IMR-90 (cell line): Measurements from ENCODE around the gene DNAJC28. TPM values are rescaled to one million over a fixed set of nuclear protein-coding genes. Genes with fewer than 3 reads are reported as not detected.
A peak's percentile ranks its signal among the peaks of the same experiment; 100 is the strongest.
"Not testable (repeated sequence)": the region's sequence is repeated elsewhere in the genome, so short reads cannot be mapped to it uniquely, and the experiment has no call there.

Experiments
- ATAC-seq: fragments of 200-7000 bp; cut with Tn5 transposase; 2 replicates; pipeline ENCODE4 v1.9.1; 2020; ENCODE audit warnings: low read depth, mild to moderate bottlenecking, moderate library complexity
- BruUV-seq: library from RNA; stranded (reverse); fragments of 400-500 nt; replicated peaks from 2 replicates; lab custom pipeline; 2021; lab: Mats Ljungman, UMichigan
- CTCF ChIA-PET: fragments of 300-600 bp; formaldehyde crosslinking; extraction: SDS; loops from one replicate; lab custom pipeline; 2021; ENCODE audit warnings: antibody characterized with exemption; lab: Yijun Ruan, JAX
- POLR2A ChIA-PET: fragments of 300-600 bp; sonication (Branson Sonifier 250); formaldehyde crosslinking; loops from one replicate; lab custom pipeline; 2022; ENCODE audit warnings: antibody characterized with exemption; ENCODE audit not compliant: unreplicated experiment; lab: Charles Lee
- DNase-seq: peaks from one replicate; pipeline ENCODE4 v3.0.0; 2013
- H2AFZ ChIP-seq: replicated peaks from 2 replicates; pipeline ENCODE3; 2013; ENCODE audit warnings: low read length, mild to moderate bottlenecking; ENCODE audit not compliant: poor library complexity
- H2AK5ac ChIP-seq: 2 replicates; pipeline ENCODE4 v1.6.1; 2013; ENCODE audit warnings: low read depth, low read length, inconsistent platforms
- H2AK9ac ChIP-seq: replicated peaks from 2 replicates; pipeline ENCODE3; 2013; ENCODE audit warnings: mild to moderate bottlenecking, low read depth, low read length, moderate library complexity; ENCODE audit not compliant: poor library complexity
- H2BK120ac ChIP-seq: 2 replicates; pipeline ENCODE4 v1.6.1; 2013; ENCODE audit warnings: low read depth, low read length, inconsistent platforms
- H2BK15ac ChIP-seq: 3 replicates; pipeline ENCODE4 v1.6.1; 2013; ENCODE audit warnings: low read depth, low read length, inconsistent platforms
- H2BK20ac ChIP-seq: 2 replicates; pipeline ENCODE4 v1.6.1; 2013; ENCODE audit warnings: low read depth, mild to moderate bottlenecking, inconsistent platforms, low read length, moderate library complexity
- H2BK5ac ChIP-seq: 2 replicates; pipeline ENCODE4 v1.6.1; 2013; ENCODE audit warnings: mild to moderate bottlenecking, low read depth, low read length, inconsistent platforms; ENCODE audit not compliant: poor library complexity, severe bottlenecking
- H3K14ac ChIP-seq: replicated peaks from 2 replicates; pipeline ENCODE4 v1.6.1; 2013; ENCODE audit warnings: low read depth, low read length, inconsistent platforms
- H3K18ac ChIP-seq: 2 replicates; pipeline ENCODE4 v1.6.1; 2013; ENCODE audit warnings: low read depth, low read length, control low read depth
- H3K23ac ChIP-seq: 2 replicates; pipeline ENCODE4 v1.6.1; 2013; ENCODE audit warnings: low read depth, low read length, inconsistent platforms
- H3K27ac ChIP-seq: 2 replicates; pipeline ENCODE4 v1.5.1; 2013; ENCODE audit warnings: mild to moderate bottlenecking, control low read depth, low read length; ENCODE audit not compliant: insufficient read depth
- H3K27me3 ChIP-seq: 2 replicates; pipeline ENCODE4 v1.6.1; 2013; ENCODE audit warnings: low read length; ENCODE audit not compliant: control insufficient read depth, insufficient read depth
- H3K36me3 ChIP-seq: 2 replicates; pipeline ENCODE4 v1.6.1; 2013; ENCODE audit warnings: low read length, mixed read lengths; ENCODE audit not compliant: control insufficient read depth, insufficient read depth
- H3K4ac ChIP-seq: 2 replicates; pipeline ENCODE4 v1.6.1; 2013; ENCODE audit warnings: low read depth, low read length, inconsistent platforms
- H3K4me1 ChIP-seq: 2 replicates; pipeline ENCODE4 v1.6.1; 2013; ENCODE audit warnings: low read length, mixed read lengths; ENCODE audit not compliant: control insufficient read depth, insufficient read depth
- H3K4me2 ChIP-seq: 2 replicates; pipeline ENCODE4 v1.6.1; 2013; ENCODE audit warnings: low read depth, mild to moderate bottlenecking, control low read depth, low read length, moderate library complexity
- H3K4me3 ChIP-seq: 2 replicates; pipeline ENCODE4 v1.5.1; 2013; ENCODE audit warnings: low read depth, mild to moderate bottlenecking, control low read depth, low read length, moderate library complexity; ENCODE audit not compliant: insufficient read depth
- H3K56ac ChIP-seq: 2 replicates; pipeline ENCODE4 v1.6.1; 2013; ENCODE audit warnings: low read length, inconsistent platforms; ENCODE audit not compliant: insufficient read depth; ENCODE audit errors: extremely low read depth
- H3K79me1 ChIP-seq, 2 experiments: 2 replicates each; pipeline ENCODE4 v1.6.1; 2013; ENCODE audit warnings: low read length in 2 of 2, inconsistent platforms in 1 of 2, low read depth in 1 of 2
- H3K9ac ChIP-seq: 2 replicates; pipeline ENCODE4 v1.6.1; 2013; ENCODE audit warnings: low read depth, low read length, control low read depth
- H3K9me1 ChIP-seq: 2 replicates; pipeline ENCODE4 v1.6.1; 2013; ENCODE audit warnings: low read length, inconsistent platforms; ENCODE audit not compliant: insufficient read depth
- H3K9me3 ChIP-seq: 2 replicates; pipeline ENCODE4 v1.6.1; 2013; ENCODE audit warnings: low read length; ENCODE audit not compliant: control insufficient read depth, insufficient read depth
- H4K20me1 ChIP-seq: 2 replicates; pipeline ENCODE4 v1.6.1; 2013; ENCODE audit warnings: low read length, inconsistent platforms; ENCODE audit not compliant: insufficient read depth
- H4K5ac ChIP-seq: 2 replicates; pipeline ENCODE4 v1.6.1; 2013; ENCODE audit warnings: mild to moderate bottlenecking, low read depth, low read length, control low read depth
- H4K8ac ChIP-seq, 2 experiments: 2 replicates each; pipeline ENCODE4 v1.6.1; 2013; ENCODE audit warnings: low read depth in 2 of 2, low read length in 2 of 2, control low read depth in 1 of 2, inconsistent platforms in 1 of 2
- H4K91ac ChIP-seq: 2 replicates; pipeline ENCODE4 v1.6.1; 2013; ENCODE audit warnings: low read depth, low read length, inconsistent platforms; ENCODE audit not compliant: insufficient read depth
- CEBPB ChIP-seq: IDR thresholded peaks from 2 replicates; pipeline ENCODE4 v1.6.1; 2012; ENCODE audit warnings: low read depth, low read length, improper control_type of control experiment
- CHD1 ChIP-seq: IDR thresholded peaks from 2 replicates; pipeline ENCODE4 v1.6.1; 2012; ENCODE audit warnings: low read depth, low read length, improper control_type of control experiment
- ELK1 ChIP-seq: fragments of 150-350 bp; IDR thresholded peaks from 2 replicates; pipeline ENCODE4 v1.6.1; 2016; ENCODE audit warnings: low read depth, mild to moderate bottlenecking, low read length, moderate library complexity, borderline replicate concordance
- POLR2A ChIP-seq: IDR thresholded peaks from 2 replicates; pipeline ENCODE4 v1.6.1; 2012; ENCODE audit warnings: mild to moderate bottlenecking, low read depth, low read length
- RCOR1 ChIP-seq: IDR thresholded peaks from 2 replicates; pipeline ENCODE4 v1.6.1; 2012; ENCODE audit warnings: mild to moderate bottlenecking, low read length, improper control_type of control experiment; ENCODE audit not compliant: insufficient replicate concordance
- RFX5 ChIP-seq: IDR thresholded peaks from 2 replicates; pipeline ENCODE4 v1.8.0; 2012; ENCODE audit warnings: low read depth, mild to moderate bottlenecking, low read length, moderate library complexity
- USF2 ChIP-seq: fragments of 150-350 bp; IDR thresholded peaks from 2 replicates; pipeline ENCODE4 v1.6.1; 2017; ENCODE audit warnings: mild to moderate bottlenecking, antibody characterized with exemption, low read length, low read depth
- WGBS, 2 experiments: methylation state at CpG; one replicate each; pipeline versions ENCODE4 v1.1.5 to v1.1.7; 2013; ENCODE audit warnings: missing lambda C conversion rate in 2 of 2; ENCODE audit not compliant: insufficient read length in 1 of 2; ENCODE audit errors: extremely low coverage in 2 of 2; 5-methylcytosine and 5-hydroxymethylcytosine counted together
- dilution Hi-C: fragments of 300-500 bp; cut with HindIII; formaldehyde crosslinking; loops from one replicate; pipeline ENCODE4 v1.14.3; 2018; ENCODE audit warnings: low sequenced_read_pairs; ENCODE audit not compliant: unreplicated experiment
- in situ Hi-C: fragments of 300-500 bp; cut with MboI; formaldehyde crosslinking; loops from 3 replicates; pipeline ENCODE4 v1.14.3; 2019; ENCODE audit warnings: low sequenced_read_pairs, inconsistent platforms, mixed read lengths
- intact Hi-C: fragments of 100-400 bp; cut with micrococcal nuclease; formaldehyde crosslinking; loops from 2 replicates; pipeline ENCODE4 v1.10.0; 2022
- polyA plus RNA-seq, 3 experiments: library from polyadenylated mRNA; depleted of rRNA; stranded (reverse); fragments of >200 nt; gene quantifications; 2 replicates each; pipeline ENCODE4 v1.2.3, GENCODE V29; 2012; ENCODE audit warnings: low replicate concordance in 1 of 3
- total RNA-seq: library from RNA; depleted of rRNA; stranded (reverse); fragments of >200 nt; gene quantifications from 2 replicates; pipeline ENCODE4 v1.2.3, GENCODE V29; 2012

DNAJC28 gene
- total and polyA plus RNA-seq, 2 of the 4 experiments (the other 2 are of a cell fraction) = 0.54 to 0.65 TPM

- ATAC-seq = no peak
- Histone ChIP-seq H3K4me1 (peaks cover 3% of the 10 kb centered on the region), H2BK15ac (no peak overlapping the region), H4K91ac (no peak overlapping the region), H2AK9ac (no peak overlapping the region), H3K9ac (no peak overlapping the region), H2BK120ac (no peak overlapping the region), H3K14ac (no peak overlapping the region), H3K23ac (no peak overlapping the region), H3K9me3 (no peaks in the 10 kb centered on the region), H3K79me1 (no peaks in the 10 kb centered on the region; a peak in 1 of 4 replicates), H3K4me3 (no peak overlapping the region), H3K27me3 (no peaks in the 10 kb centered on the region), H3K18ac (no peak overlapping the region), H4K20me1 (no peaks in the 10 kb centered on the region), H4K8ac (no peak overlapping the region), H3K56ac (no peak overlapping the region), H3K4me2 (no peak overlapping the region), H3K4ac (no peak overlapping the region), H2AK5ac (no peak overlapping the region), H3K27ac (no peak overlapping the region), H2BK20ac (no peak overlapping the region), H2AFZ (no peak overlapping the region), H3K9me1 (peaks cover 6% of the 10 kb centered on the region; the same call in 1 of the 2 replicates), H2BK5ac (no peak overlapping the region), H3K36me3 (peaks cover 1% of the 10 kb centered on the region; the same call in 1 of the 2 replicates), H4K5ac (no peak overlapping the region)
- no CpG with 5 or more reads among the region's 4 CpGs for WGBS, 2 experiments
- ChIA-PET POLR2A (no interaction called here), CTCF (no interaction called here)
- no peak for TF ChIP-seq RCOR1
- no peak for TF ChIP-seq CEBPB
- TF ChIP-seq POLR2A = no peak
- TF ChIP-seq CHD1 = no peak
- TF ChIP-seq USF2 = no peak
- TF ChIP-seq RFX5 = no peak
- no peak for TF ChIP-seq ELK1
- no peak for DNase-seq
- intact Hi-C loops = loop anchor here (5.0 kb wide), 1 partner anchor 617 kb away; no protein-coding TSS in a partner anchor
- in situ Hi-C loops = loop anchor here (25.0 kb wide), 2 partner anchors 462 to 612 kb away; no protein-coding TSS in a partner anchor
- TSS peak; percentile 79 for BruUV-seq
- dilution Hi-C loops = no loop called here
Measured at GRCh38 chr21:33449616-33450015, 41.9 kb downstream of the DNAJC28 start.

- H3K18ac ChIP-seq, H3K27ac ChIP-seq, H3K4ac ChIP-seq, H3K9me3 ChIP-seq, H3K9me1 ChIP-seq, H2AK9ac ChIP-seq, H3K79me1 ChIP-seq, H3K56ac ChIP-seq, H2BK120ac ChIP-seq, DNase-seq, H3K27me3 ChIP-seq, H3K23ac ChIP-seq, dilution Hi-C loops, BruUV-seq, H3K14ac ChIP-seq, H2BK5ac ChIP-seq, H4K5ac ChIP-seq, H3K36me3 ChIP-seq, H3K4me2 ChIP-seq, H3K9ac ChIP-seq, H4K20me1 ChIP-seq, ATAC-seq, H4K8ac ChIP-seq, H2AFZ ChIP-seq, H2BK20ac ChIP-seq, H3K4me1 ChIP-seq, H4K91ac ChIP-seq, H2BK15ac ChIP-seq, H3K4me3 ChIP-seq, H2AK5ac ChIP-seq, POLR2A ChIA-PET: not testable (repeated sequence)
- CTCF ChIA-PET = interaction anchor here (0.6 to 1.1 kb wide), 2 partner anchors 17 to 38 kb away, joined by 5 to 10 read pairs; no protein-coding TSS in a partner anchor
- no CpG with 5 or more reads among the region's 6 CpGs for WGBS, 2 experiments
- in situ Hi-C loops = loop anchor here (25.0 kb wide), 1 partner anchor 609 kb away; no protein-coding TSS in a partner anchor
- intact Hi-C loops = loop anchor here (5.0 kb wide), 1 partner anchor 614 kb away; no protein-coding TSS in a partner anchor
Measured at GRCh38 chr21:33446620-33447019, 44.9 kb downstream of the DNAJC28 start.
